WTC11 (cell line): Measurements from ENCODE around the gene ABHD11.
"Not testable (repeated sequence)": the region's sequence is repeated elsewhere in the genome, so short reads cannot be mapped to it uniquely, and the experiment has no call there.

Source experiments
- CTCF ChIP-seq: fragments of 200-600 bp; IDR thresholded peaks from 2 replicates; pipeline ENCODE4 v1.8.0; 2022; ENCODE audit warnings: antibody characterized with exemption
- NR3C1 ChIP-seq: sonication (generic); formaldehyde crosslinking; conservative IDR thresholded peaks from 2 replicates; pipeline ENCODE4 v1.8.1; 2023; ENCODE audit warnings: low read depth, mild to moderate bottlenecking, missing genetic modification reagents

GRCh38 chr7:73713319-73713718, 25.3 kb downstream of the ABHD11 start:
- not testable (repeated sequence) for TF ChIP-seq NR3C1 (CRISPR knock-in tag); CTCF
